Hematopoietic multipotent progenitor cell treated with erythropoietin and hydrocortisone succinate and interleukin-3 and kit ligand, for 17 days (in vitro differentiated cells): ENCODE results near the gene IL17RC.
A peak's percentile ranks its signal among the peaks of the same experiment; 100 is the strongest.

Experiments
- DNase-seq: peaks from one replicate; pipeline ENCODE4 v3.0.0-alpha.2; 2015; ENCODE audit warnings: low spot score

The IL17RC gene

GRCh38 chr3:9946112-9947024 lies 29.5 kb downstream of the IL17RC start:
- peak; percentile 69 for DNase-seq

GRCh38 chr3:9947025-9947995 lies 30.4 kb downstream of the IL17RC start:
- DNase-seq = no peak

- no peak for DNase-seq
Measured at GRCh38 chr3:9948586-9948985, 31.7 kb downstream of the IL17RC start.

DNA sequence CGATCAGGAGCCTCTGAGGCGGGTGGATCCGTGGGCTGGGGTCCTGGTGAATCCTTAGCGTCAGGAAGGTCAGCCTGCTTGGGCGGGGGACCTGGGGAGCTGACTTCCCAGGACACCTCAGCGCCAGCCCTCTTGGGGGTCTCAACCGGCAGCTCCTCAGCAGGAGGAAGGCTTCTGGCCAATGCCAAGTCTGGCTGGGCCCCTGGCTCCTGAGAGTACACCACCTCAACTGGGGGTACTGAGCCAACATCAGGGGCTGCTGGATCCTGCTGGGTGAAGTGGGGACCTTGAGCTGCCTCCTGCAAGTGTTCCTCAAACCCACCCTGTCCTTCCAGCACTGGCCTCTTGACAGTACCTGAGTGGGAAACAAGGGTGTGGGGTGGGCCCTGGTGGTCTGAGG lies 32.2 kb downstream of the IL17RC start:
- DNase-seq = no peak

- DNase-seq = no peak
Measured at GRCh38 chr3:9949626-9950025, 32.7 kb downstream of the IL17RC start.

DNA sequence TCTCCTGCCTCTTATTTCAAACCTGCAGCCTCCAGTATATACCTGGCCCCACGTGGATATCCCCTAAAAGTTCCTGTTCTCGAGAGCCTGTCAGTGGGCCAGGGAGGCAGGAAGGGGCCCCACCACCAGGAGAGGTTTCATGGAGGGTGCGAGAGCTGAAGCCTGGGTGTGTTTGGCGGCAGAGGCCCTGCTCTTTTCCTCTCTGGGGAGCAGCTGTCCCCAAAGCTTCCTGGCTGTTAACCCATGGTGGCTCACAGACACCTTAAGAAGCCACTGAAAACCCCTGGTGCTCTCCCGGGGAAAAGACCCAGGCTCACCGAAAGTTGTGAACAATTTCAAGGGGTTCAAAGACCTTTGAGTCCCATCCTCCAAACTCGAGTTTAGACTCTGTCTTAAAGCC lies 34.2 kb downstream of the IL17RC start:
- DNase-seq = no peak

- DNase-seq = no peak
Measured at GRCh38 chr3:9951598-9951961, 34.7 kb downstream of the IL17RC start.

- no peak for DNase-seq
Measured at GRCh38 chr3:9951962-9952805, 35.3 kb downstream of the IL17RC start, which contains the start of gene PRRT3. PRRT3 (minus strand) TSS chr3:9952408; CDS start chr3:9950115, 2,293 bp downstream.

DNA sequence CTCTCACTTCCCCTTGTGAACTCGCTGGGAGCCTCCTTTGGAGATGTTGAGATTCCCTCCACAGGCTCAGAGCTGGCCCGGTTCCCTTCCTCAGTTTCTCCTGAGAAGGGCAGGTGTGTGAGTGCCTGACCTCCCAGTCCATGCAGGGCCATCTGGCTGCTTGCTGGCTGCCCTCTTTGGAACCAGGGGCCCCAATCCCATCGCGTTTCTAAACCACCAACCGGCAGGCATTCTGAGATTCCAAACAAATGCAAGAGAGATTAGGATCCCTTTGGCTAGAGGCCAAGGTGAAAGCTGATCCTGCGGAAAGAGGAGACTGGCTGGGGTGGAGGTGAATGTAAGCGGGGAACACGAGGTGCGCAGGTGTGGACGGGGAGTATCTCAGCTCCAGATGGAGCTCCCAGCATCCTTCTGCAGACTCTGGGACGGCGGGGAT lies 38.2 kb downstream of the IL17RC start:
- no peak for DNase-seq

- no peak for DNase-seq
Measured at GRCh38 chr3:9955611-9956352, 38.9 kb downstream of the IL17RC start.

GRCh38 chr3:9957214-9957613 lies 40.3 kb downstream of the IL17RC start:
- DNase-seq = peak; percentile 32

DNA sequence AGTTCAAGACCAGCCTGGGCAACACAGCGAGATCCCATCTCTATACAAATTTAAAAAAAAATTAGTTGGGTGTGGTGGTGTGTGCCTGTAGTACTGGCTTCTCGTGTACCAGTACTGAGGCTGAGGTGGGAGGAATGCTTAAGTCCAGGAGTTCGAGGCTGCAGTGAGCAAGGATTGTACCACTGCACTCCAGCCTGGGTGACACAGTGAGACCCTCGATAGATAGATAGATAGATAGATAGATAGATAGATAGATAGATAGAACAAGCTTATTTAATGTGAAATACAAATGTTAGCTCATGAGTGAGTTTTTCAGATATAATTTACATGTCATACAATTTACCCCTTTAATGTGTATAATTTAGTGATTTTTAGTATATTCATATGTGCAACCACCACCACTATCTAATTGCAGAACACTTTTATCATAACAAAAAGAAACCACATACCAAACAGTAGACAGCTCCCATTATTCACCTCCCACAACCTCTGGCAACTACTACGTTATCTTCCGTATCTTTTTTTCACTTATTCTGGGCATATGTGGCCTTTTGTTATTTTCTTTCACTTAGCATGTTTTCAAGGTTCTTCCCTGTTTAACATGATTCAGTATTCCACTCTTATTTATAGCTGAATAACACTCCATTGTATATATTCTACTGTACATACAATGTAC lies 48.4 kb downstream of the IL17RC start:
- no peak for DNase-seq

DNA sequence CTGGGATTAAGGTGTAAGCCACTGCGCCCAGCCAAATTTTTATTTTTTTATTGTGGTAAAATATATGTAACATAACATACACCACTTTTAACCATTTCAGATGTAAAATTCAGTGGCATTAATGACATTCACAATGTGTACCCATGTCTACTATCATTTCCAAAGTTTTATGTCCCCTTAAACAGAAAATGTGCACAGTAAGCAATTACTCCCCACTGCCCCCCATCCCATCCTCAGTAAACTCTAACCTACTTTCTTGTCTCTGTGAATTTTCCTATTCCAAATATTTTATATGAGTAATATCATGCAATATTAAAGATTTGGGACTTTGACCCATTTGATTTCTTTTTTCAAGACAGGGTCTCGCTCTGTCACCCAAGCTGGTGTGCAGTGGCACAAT lies 49.9 kb downstream of the IL17RC start:
- no peak for DNase-seq

DNA sequence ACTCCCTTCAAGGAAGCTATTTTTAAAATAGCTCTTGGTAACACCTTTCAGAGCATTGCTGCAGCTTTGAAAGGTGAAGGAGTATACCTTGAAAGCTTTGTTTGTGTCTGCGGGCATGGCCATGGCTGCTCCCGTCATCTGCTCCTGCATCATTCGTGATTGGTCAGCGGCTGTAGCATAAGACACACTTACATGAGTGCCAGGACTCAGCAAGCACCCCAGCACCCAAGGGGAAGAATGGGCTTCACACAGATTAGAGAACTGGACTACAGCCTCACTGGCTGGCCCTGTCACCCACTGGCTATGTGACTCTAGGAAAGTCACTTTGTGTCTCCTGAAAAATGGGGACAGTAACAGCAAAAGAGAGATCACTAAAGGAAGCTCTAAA lies 52.7 kb downstream of the IL17RC start:
- no peak for DNase-seq

GRCh38 chr3:9970020-9970652 lies 53.2 kb downstream of the IL17RC start:
- no peak for DNase-seq

DNA sequence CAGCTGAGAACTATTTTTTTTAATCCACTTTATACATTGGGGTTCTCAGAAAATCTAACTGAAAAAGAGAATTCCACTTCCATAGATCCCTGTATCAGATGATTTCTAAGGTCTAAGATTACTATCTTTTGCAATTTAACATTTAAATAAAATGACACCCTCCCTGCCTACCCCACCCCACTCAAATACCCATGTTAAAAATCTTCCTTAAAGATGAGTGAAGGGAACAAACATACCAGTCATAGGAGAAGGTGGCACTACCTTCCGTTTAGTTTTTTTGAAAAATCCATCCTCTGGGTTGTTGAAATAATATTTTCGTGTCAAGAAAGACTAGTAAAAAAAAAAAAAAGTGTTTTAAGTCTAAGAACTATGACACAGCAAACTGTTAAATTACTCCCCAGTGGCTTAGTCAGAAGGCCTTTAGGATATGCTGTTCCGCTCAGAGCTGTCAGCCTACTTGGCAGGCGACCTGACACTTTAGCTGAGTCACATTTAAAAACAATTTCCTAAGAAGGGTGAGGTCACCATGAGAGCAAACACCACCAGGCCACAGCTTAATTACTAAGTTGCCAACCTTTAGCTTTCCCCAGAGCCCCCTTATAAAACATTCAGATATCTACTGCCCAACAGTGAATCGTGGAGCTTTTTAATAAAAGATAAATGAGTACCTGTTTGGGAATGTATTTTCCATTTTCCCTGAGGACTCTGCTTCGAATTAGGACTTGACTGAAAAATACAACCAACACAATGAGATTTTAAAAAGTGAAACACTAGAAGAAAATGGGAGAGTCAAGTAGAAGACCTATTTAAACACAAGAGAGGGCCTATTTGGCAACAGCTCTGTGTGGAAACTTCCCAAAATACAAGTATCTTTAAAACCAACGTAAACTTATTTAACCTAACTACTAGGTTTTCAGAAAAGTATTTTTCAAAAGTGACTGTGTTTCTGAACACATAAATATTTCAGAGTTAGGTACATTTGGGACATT lies 60.1 kb downstream of the IL17RC start:
- peak; percentile 98 for DNase-seq

DNA sequence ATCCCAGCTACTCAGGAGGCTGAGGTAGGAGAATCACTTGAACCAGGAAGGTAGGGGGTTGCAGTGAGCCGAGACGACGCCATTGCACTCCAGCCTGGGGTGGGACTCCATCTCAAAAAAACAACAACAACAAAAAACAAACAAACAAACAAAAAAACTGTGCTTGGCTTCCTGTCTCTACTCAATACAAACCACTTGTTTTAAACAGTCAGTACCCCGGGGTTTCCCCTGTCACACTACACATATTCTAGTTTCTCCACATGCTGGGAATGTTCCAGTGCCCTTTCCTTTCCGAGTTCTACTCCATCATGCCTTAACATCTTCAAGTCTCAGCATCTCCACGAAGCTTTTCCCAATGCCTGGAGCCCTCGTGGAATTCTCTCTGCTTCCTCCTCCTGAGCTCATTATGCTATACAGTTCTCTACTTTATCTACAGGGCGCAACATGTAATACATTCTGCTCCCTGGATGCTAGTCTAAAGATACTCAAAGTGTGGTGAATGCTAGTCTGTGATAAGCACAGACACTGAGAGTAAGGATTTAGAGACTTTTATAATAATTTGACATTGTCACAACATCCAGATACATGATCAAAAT lies 61.9 kb downstream of the IL17RC start:
- DNase-seq = peak; percentile 84

GRCh38 chr3:9980251-9980650 lies 63.4 kb downstream of the IL17RC start:
- DNase-seq = no peak
